Heart left ventricle (tissue), 16 donors: Measurements from ENCODE around the gene NEMP2. TPM values are rescaled to one million over a fixed set of nuclear protein-coding genes. Genes with fewer than 3 reads are reported as not detected.

Experiments
- ATAC-seq, 4 donors: fragments of 200-7000 bp; cut with Tn5 transposase; one replicate each; pipeline ENCODE4 v1.9.1; 2020 to 2022; ENCODE audit warnings: moderate library complexity in 4 of 4, mild to moderate bottlenecking in 3 of 4, moderate number of reproducible peaks in 1 of 4
- DNase-seq, 5 donors: peaks; one replicate each; pipeline ENCODE4 v3.0.0-alpha.2; 2020
- H3K27ac ChIP-seq, 12 donors: fragments of 200-600 bp; sonication (generic) in 4 of 12; one replicate each; pipeline versions ENCODE4 v1.5.0 to v1.8.0; 2016 to 2022; ENCODE audit warnings: mild to moderate bottlenecking in 2 of 12
- H3K27me3 ChIP-seq, 9 donors: fragments of 200-600 bp; sonication (generic) in 2 of 9; one replicate each; pipeline versions ENCODE4 v1.5.1 to v1.8.0; 2016 to 2022; ENCODE audit warnings: mild to moderate bottlenecking in 3 of 9
- H3K36me3 ChIP-seq, 9 donors: fragments of 200-600 bp; sonication (generic) in 2 of 9; one replicate each; pipeline versions ENCODE4 v1.5.0 to v1.8.0; 2018 to 2022; ENCODE audit warnings: mild to moderate bottlenecking in 2 of 9
- H3K4me1 ChIP-seq, 12 donors: fragments of 200-600 bp; sonication (generic) in 4 of 12; one replicate each; pipeline versions ENCODE4 v1.5.0 to v1.8.0; 2016 to 2022; ENCODE audit warnings: mild to moderate bottlenecking in 3 of 12
- H3K4me3 ChIP-seq, 12 donors: fragments of 200-600 bp; sonication (generic) in 4 of 12; one replicate each; pipeline versions ENCODE4 v1.5.0 to v1.8.0; 2017 to 2022; ENCODE audit warnings: mild to moderate bottlenecking in 9 of 12, moderate library complexity in 4 of 12
- H3K9me3 ChIP-seq, 12 donors: fragments of 200-600 bp; sonication (generic) in 4 of 12; one replicate each; pipeline versions ENCODE4 v1.5.0 to v1.8.0; 2016 to 2022; ENCODE audit warnings: mild to moderate bottlenecking in 1 of 12
- CTCF ChIP-seq, 12 donors: fragments of 200-600 bp; sonication (generic) in 4 of 12; IDR thresholded peaks; one replicate each; pipeline versions ENCODE4 v1.5.0 to v1.8.0; 2018 to 2022; ENCODE audit warnings: antibody characterized with exemption in 12 of 12, mild to moderate bottlenecking in 5 of 12
- POLR2A ChIP-seq, 2 donors: fragments of 450-650 bp; IDR thresholded peaks; one replicate each; pipeline ENCODE4 v1.6.1; 2017; ENCODE audit warnings: antibody characterized with exemption in 2 of 2, mild to moderate bottlenecking in 2 of 2, moderate library complexity in 2 of 2
- WGBS, 4 donors: extraction: QIAGEN DNeasy Blood & Tissue Kit in 2 of 4; methylation state at CpG; one replicate each; pipeline versions ENCODE4 v1.1.5 to v1.1.7; 2013 to 2018; 5-methylcytosine and 5-hydroxymethylcytosine counted together
- intact Hi-C, 10 donors: fragments of 100-400 bp; cut with DNase I; formaldehyde crosslinking; loops; one replicate each; pipeline versions ENCODE4 v1.11.1 to v1.14.2; 2022
- polyA plus RNA-seq, 2 donors: library from polyadenylated mRNA; stranded (reverse); fragments of 200-250 nt; gene quantifications; one replicate each; pipeline ENCODE4 v1.2.3, GENCODE V29; 2013
- total RNA-seq, 9 donors: library from RNA; depleted of rRNA in 2 of 9; stranded (reverse); fragments of >200 nt in 2 of 9; fragmentation: NEBNext Ultra II Directional in 3 of 9; extraction: Animal tissue kit (Norgen Biotek cat#: 25700) in 3 of 9; gene quantifications; one replicate each; pipeline versions ENCODE4 v1.1.0 to v1.2.4, GENCODE V29; 2016 to 2023
- donor health status: ischemic (EF 13 %, LVEDD 7.1; RV severe dilation, severe dysfunction).
- donor health status: healthy with polysubstance abuse.
- donor health status: DM: no; HTN: yes; CAD: no.
- donor health status: DM: no; HTN: no; CAD: no.
- donor health status: ischemic (EF 25% LVEDD 6.9; RV normal size, moderate dysfunction).
- donor health status: ischemic (EF 25% LVEDD 5.7; RV mildly dilated, moderate dysfunction).
- donor health status: healthy.
- donor health status: DM: yes; HTN: yes; CAD: no.
- donor health status: ischemic (EF 35%, LVEDD 5.7; RV mildly dilated, moderate dysfunction).
- donor health status: nonischemic (EF 11% LVEDD 7.7; RV severe dilation, severe dysfunction).
- donor health status: DM: yes; HTN: yes; CAD: no.
- donor health status: PGD.
- donor health status: ischemic (EF 29% LVEDD 5.4; RV normal size, mild dysfunction).
- donor health status: nonischemic (EF 23%, LVEDD 6.1; RV moderate dilation, normal function).

NEMP2 gene
- total and polyA plus RNA-seq, 11 donors, result 0.42 to 4.6 (median 2.2) TPM

GRCh38 chr2:190572246-190572645 lies 37.7 kb upstream of the NEMP2 start:
- TF ChIP-seq POLR2A (IDR thresholded peaks at IDR 0.05) (no peak), CTCF (IDR thresholded peaks at IDR 0.05) (no peak)
- H3K4me1 ChIP-seq, result peaks cover 0 to 19% (median under 1%) of the 10 kb centered on the region in 12 donors
- no peak for DNase-seq
- ATAC-seq, result no peak
- H3K27me3 ChIP-seq, result no peaks in the 10 kb centered on the region
- intact Hi-C loops, result loop anchor here in 2 of 10 donors (5.0 kb wide), 1 partner anchor 35 kb away; no protein-coding TSS in a partner anchor
- no peaks in the 10 kb centered on the region for H3K36me3 ChIP-seq
- H3K9me3 ChIP-seq, result peaks cover 0 to 11% (median 6%) of the 10 kb centered on the region in 12 donors
- H3K4me3 ChIP-seq, result no peak overlapping the region
- no peak overlapping the region for H3K27ac ChIP-seq

GRCh38 chr2:190571686-190572085 lies 37.2 kb upstream of the NEMP2 start:
- ATAC-seq (no peak), DNase-seq (no peak)
- intact Hi-C loops, result loop anchor here in 2 of 10 donors (5.0 kb wide), 1 partner anchor 34 kb away; no protein-coding TSS in a partner anchor
- Histone ChIP-seq H3K36me3 (no peaks in the 10 kb centered on the region), H3K27ac (no peak overlapping the region), H3K4me1 (peaks cover 0 to 15% (median 0%) of the 10 kb centered on the region in 12 donors), H3K4me3 (no peak overlapping the region), H3K9me3 (peaks cover 0 to 16% (median 6%) of the 10 kb centered on the region in 12 donors), H3K27me3 (no peaks in the 10 kb centered on the region)
- TF ChIP-seq CTCF (IDR thresholded peaks at IDR 0.05) (no peak), POLR2A (IDR thresholded peaks at IDR 0.05) (no peak)

- ATAC-seq, result no peak
- TF ChIP-seq CTCF (IDR thresholded peaks at IDR 0.05) (no peak), POLR2A (IDR thresholded peaks at IDR 0.05) (no peak)
- no peak for DNase-seq
- no peaks in the 10 kb centered on the region for H3K27me3 ChIP-seq
- no peak overlapping the region for H3K4me3 ChIP-seq
- intact Hi-C loops, result loop anchor here in 2 of 10 donors (5.0 kb wide), 1 partner anchor 34 kb away; no protein-coding TSS in a partner anchor
- H3K9me3 ChIP-seq, result peaks cover 0 to 17% (median 6%) of the 10 kb centered on the region in 12 donors
- no peaks in the 10 kb centered on the region for H3K36me3 ChIP-seq
- H3K27ac ChIP-seq, result no peak overlapping the region
- WGBS, 4 donors, result 93 to 98% (median 94%) methylated on average over 1 of the region's 1 CpG
- peaks cover 0 to 7% (median 0%) of the 10 kb centered on the region in 12 donors for H3K4me1 ChIP-seq
These were observed 36.3 kb upstream of the NEMP2 start for GRCh38 chr2:190570871-190571270.

GRCh38 chr2:190569994-190570755 lies 35.7 kb upstream of the NEMP2 start:
- Histone ChIP-seq H3K4me3 (no peak overlapping the region), H3K9me3 (peaks cover 0 to 17% (median 6%) of the 10 kb centered on the region in 12 donors), H3K4me1 (peaks cover 0 to 7% (median 0%) of the 10 kb centered on the region in 12 donors), H3K36me3 (no peaks in the 10 kb centered on the region), H3K27me3 (no peaks in the 10 kb centered on the region), H3K27ac (no peak overlapping the region)
- TF ChIP-seq POLR2A (IDR thresholded peaks at IDR 0.05) (no peak), CTCF (IDR thresholded peaks at IDR 0.05) (no peak)
- intact Hi-C loops, result loop anchor here in 2 of 10 donors (5.0 kb wide), 1 partner anchor 33 kb away; no protein-coding TSS in a partner anchor
- 47 to 67% (median 51%) methylated on average over 2 of the region's 2 CpGs for WGBS, 4 donors
- no peak for DNase-seq
- no peak for ATAC-seq
